Activated naive CD4-positive, alpha-beta T cell treated with anti-CD3 and anti-CD28 coated beads, Interleukin-2, amount 50 U/mL, for 24 hours (primary cell): ENCODE measurements around the gene MTURN.

Experiments
- H3K27ac Mint-ChIP-seq: one replicate; pipeline ENCODE4 v1.8.0; 2021; ENCODE audit warnings: mild to moderate bottlenecking, mixed read lengths
- H3K27me3 Mint-ChIP-seq: one replicate; pipeline ENCODE4 v1.8.0; 2021; ENCODE audit warnings: mixed read lengths
- H3K36me3 Mint-ChIP-seq: one replicate; pipeline ENCODE4 v1.8.0; 2021; ENCODE audit warnings: mixed read lengths
- H3K4me1 Mint-ChIP-seq: one replicate; pipeline ENCODE4 v1.8.0; 2021; ENCODE audit warnings: mixed read lengths
- H3K4me3 Mint-ChIP-seq: one replicate; pipeline ENCODE4 v1.8.0; 2021; ENCODE audit warnings: mild to moderate bottlenecking, mixed read lengths
- H3K9me3 Mint-ChIP-seq: one replicate; pipeline ENCODE4 v1.8.0; 2021; ENCODE audit warnings: mixed read lengths

The MTURN gene

DNA sequence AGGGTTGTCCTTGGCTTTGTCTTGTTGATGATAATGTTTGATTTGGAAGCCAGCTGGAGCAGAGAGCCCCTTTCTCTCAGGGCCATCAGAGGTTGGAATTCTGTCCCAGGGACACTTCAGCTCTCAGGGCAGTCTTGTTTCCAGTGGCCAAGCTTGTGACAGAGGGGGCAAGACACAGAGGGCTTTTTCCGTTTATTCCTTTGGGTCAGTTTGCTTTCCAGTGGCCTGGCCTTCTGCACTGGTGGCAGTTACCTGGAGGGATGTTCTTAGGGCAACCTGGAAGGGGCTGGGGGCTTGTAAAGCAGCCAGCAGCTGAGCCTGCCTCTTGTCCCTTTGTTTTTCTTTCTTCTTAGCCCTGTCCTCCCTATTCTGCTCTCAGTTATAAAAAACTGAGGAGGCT is 62.7 kb downstream of the MTURN start:
- no peaks in the 10 kb centered on the region for H3K27me3 Mint-ChIP-seq
- no peaks in the 10 kb centered on the region for H3K4me1 Mint-ChIP-seq
- no peak overlapping the region for H3K4me3 Mint-ChIP-seq
- peaks cover 12% of the 10 kb centered on the region for H3K36me3 Mint-ChIP-seq
- H3K27ac Mint-ChIP-seq = no peak overlapping the region
- H3K9me3 Mint-ChIP-seq = peaks cover 18% of the 10 kb centered on the region

DNA sequence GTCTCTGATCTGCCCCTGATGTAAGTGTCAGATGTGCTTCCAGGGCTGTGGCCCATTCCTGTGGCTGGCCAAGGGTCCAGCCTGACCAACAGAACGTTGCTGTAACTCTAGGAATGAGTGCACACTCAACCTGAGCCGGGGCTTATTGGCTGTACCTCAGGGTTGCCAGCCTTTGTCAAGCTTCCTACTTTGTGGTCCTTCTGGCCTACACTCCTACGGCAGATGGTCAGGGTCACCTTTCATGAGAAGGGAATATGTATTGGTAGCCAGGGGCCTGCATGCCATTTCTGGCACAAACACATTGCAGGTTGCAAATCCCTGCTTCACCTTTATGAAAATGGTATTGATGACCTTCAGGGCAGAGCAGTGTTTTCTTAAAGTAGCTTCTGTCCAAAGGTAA is 64.5 kb downstream of the MTURN start:
- H3K4me1 Mint-ChIP-seq = no peaks in the 10 kb centered on the region
- no peak overlapping the region for H3K4me3 Mint-ChIP-seq
- no peaks in the 10 kb centered on the region for H3K27me3 Mint-ChIP-seq
- no peak overlapping the region for H3K27ac Mint-ChIP-seq
- H3K9me3 Mint-ChIP-seq = peaks cover 18% of the 10 kb centered on the region
- peaks cover 12% of the 10 kb centered on the region for H3K36me3 Mint-ChIP-seq

DNA sequence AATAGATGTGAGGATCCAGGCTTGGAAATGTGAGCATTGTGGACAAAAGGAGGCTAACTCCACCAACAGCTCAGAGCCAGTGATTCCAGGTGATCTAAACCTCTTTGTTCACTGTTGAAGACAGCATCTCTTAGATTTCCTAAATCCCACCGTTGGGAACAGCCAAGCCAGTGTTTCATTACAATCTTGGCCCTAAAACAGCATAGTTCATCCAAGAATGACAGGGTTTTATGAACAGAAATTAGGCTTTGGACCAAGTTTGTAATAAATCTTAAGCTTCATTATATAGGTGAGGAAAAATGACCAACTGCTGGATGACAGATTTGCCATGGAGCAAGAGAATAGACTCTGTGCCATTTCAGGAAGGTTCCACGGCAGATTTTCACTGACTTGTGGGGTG is 65.8 kb downstream of the MTURN start:
- Mint-ChIP-seq H3K36me3 (peaks cover 8% of the 10 kb centered on the region), H3K9me3 (peaks cover 14% of the 10 kb centered on the region), H3K4me3 (no peak overlapping the region), H3K27ac (no peak overlapping the region), H3K27me3 (no peaks in the 10 kb centered on the region), H3K4me1 (no peaks in the 10 kb centered on the region)

DNA sequence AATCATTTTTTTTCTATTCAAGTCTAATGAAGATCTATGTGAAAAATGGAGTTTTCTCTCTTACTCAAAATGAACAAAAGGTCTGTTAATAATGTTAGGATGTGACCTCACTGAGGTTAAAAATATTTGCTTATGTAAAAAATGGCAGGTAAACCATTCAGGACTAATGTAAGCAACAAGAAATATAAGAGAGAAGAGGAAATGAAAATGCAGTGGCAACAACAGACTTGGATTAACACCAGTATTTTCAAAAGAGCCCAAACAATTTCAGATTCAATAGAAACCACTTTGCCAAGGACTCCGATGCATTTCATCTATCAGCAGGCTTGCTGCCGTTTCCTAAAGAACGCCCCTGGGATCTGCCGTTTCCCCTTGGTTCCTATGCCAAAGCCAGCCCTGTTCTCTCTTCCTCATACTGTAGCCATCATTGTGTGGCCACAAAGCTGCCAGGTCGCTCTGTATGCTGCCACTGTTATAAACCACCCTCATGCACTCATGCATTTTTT is 66.4 kb downstream of the MTURN start:
- H3K4me1 Mint-ChIP-seq = no peaks in the 10 kb centered on the region
- no peak overlapping the region for H3K27ac Mint-ChIP-seq
- H3K36me3 Mint-ChIP-seq = peaks cover 4% of the 10 kb centered on the region
- peaks cover 9% of the 10 kb centered on the region for H3K9me3 Mint-ChIP-seq
- H3K27me3 Mint-ChIP-seq = no peaks in the 10 kb centered on the region
- no peak overlapping the region for H3K4me3 Mint-ChIP-seq

DNA sequence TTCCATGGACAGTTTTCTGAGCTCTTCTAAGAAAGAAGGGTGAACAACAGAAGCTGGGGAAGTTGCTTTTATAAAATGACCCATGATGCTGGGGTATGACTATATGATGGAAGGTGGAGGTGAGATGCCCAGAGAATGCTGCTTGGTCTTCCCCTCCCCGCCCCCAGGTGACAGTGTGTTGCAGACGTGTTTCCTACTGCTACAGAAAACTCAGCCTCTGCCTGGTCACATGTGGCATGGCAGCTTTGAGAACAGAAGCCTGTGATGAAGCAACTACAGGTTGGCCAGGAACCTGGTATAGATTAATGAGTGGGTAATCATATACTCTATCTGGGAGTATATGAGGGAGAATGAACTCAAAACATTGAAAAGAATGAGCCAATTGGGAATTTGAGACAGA is 67.1 kb downstream of the MTURN start:
- Mint-ChIP-seq H3K9me3 (peaks cover 2% of the 10 kb centered on the region), H3K4me3 (no peak overlapping the region), H3K36me3 (peaks cover 2% of the 10 kb centered on the region), H3K4me1 (no peaks in the 10 kb centered on the region), H3K27ac (no peak overlapping the region), H3K27me3 (no peaks in the 10 kb centered on the region)

DNA sequence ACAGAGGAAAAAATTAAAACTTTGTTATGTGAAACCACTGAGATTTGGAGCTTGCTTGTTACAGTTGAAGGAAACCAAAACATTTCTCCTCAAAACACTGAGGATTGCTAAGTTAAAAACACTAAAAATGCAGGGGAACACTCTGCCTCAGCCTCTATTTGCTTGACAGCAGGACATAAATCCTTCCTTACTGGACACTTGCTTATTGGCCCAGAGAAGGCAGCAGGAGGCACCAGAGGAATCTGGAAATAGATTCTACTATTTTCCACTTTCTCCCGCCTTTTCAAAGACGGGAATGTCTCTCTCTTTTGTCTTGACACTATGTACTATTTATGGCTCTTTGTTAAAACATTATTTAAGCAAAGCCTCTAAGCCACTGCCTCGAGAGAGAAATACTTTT is 67.9 kb downstream of the MTURN start:
- Mint-ChIP-seq H3K9me3 (no peaks in the 10 kb centered on the region), H3K4me3 (no peak overlapping the region), H3K36me3 (peaks cover 2% of the 10 kb centered on the region), H3K27me3 (no peaks in the 10 kb centered on the region), H3K4me1 (no peaks in the 10 kb centered on the region), H3K27ac (no peak overlapping the region)

DNA sequence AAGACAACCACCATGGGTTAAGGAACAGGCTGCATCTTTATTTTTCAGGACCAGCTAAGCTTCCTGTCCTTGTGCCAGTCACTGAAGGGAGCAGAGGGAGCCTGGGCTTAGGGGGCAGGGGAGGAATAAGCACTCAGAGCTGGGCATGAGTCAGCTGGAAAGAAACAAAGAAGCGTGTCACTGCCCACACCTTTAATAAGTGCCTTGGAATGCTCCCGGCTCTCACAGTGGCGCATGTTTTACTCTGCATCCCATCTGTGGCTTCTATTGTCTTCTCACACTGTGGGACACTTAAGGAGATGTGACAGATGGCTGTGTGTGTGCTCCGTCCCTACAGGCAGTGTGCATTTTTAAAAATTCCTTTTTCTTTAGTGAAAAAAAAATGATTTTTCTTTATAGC is 71.7 kb downstream of the MTURN start:
- Mint-ChIP-seq H3K4me1 (no peaks in the 10 kb centered on the region), H3K36me3 (no peaks in the 10 kb centered on the region), H3K9me3 (no peaks in the 10 kb centered on the region), H3K27ac (no peak overlapping the region), H3K27me3 (no peaks in the 10 kb centered on the region), H3K4me3 (no peak overlapping the region)

DNA sequence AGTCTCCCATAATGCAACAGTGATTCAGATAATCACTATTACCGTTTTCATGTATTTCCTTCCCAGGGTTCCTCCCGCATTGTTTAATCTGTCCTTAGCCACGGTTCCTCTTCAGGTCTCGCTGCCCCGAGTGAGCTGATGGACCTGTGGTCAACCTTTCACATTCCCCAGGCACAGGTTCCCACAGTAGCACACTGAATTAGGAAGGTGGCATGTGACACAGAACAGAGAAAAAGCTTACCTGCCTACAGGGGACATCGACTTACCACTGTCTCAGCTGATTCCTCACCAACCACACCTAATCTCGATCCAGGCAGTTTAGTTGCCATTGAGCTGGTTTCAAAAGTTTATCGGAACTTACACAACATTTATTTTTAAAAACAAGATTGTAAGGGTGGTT is 72.2 kb downstream of the MTURN start:
- Mint-ChIP-seq H3K4me1 (no peaks in the 10 kb centered on the region), H3K9me3 (no peaks in the 10 kb centered on the region), H3K27ac (no peak overlapping the region)

DNA sequence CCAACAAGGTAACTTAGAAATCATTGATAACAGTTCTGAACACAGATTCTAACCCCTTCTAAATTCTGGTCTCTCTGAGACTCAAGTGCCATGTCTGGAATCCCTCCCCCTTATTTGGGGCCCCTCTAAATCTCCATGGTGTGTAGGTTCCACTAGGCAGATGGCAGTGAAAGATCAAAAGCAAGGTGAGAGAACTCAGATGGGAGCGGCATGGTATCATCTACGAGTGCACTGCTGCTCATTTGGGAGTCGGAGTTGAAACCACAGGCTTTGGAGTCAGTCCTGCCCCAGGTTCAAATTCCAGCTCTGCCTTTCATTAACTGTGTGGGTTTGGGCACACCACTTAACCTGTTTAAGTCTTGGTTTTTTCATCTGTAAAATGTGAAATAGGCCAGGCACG is 72.6 kb downstream of the MTURN start:
- H3K36me3 Mint-ChIP-seq = no peaks in the 10 kb centered on the region
- H3K4me1 Mint-ChIP-seq = no peaks in the 10 kb centered on the region
- H3K4me3 Mint-ChIP-seq = no peak overlapping the region
- H3K9me3 Mint-ChIP-seq = no peaks in the 10 kb centered on the region
- no peak overlapping the region for H3K27ac Mint-ChIP-seq
- H3K27me3 Mint-ChIP-seq = no peaks in the 10 kb centered on the region

More for the DNA sequence above, 72.2 kb downstream of the MTURN start:
- Mint-ChIP-seq H3K27me3 (no peaks in the 10 kb centered on the region), H3K4me3 (no peak overlapping the region), H3K36me3 (no peaks in the 10 kb centered on the region)

DNA sequence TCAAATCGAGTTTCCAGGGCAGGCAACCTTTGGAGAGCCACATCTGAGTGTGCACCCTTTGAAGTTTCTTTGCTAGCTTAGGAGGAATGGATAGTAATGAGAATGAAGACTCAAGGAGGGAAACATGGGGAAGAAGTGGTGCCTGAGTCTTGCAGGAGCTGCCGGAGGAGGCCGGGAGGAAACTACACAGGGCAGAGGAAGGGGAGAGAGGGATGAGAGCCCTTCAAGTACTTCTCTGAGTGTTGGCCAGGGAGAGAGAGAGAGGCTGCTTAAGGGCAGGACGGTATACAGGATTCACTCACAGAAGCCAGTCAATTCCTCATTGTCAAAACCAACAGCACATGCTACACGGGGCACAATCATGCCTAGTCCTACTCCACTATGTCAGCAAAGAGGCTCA is 75.2 kb downstream of the MTURN start:
- Mint-ChIP-seq H3K27me3 (peaks cover 4% of the 10 kb centered on the region), H3K27ac (no peak overlapping the region), H3K4me1 (no peaks in the 10 kb centered on the region), H3K4me3 (no peak overlapping the region), H3K9me3 (no peaks in the 10 kb centered on the region), H3K36me3 (no peaks in the 10 kb centered on the region)
